Activated CD8-positive, alpha-beta T cell treated with anti-CD3 and anti-CD28 coated beads for 36 hours (primary cell): ENCODE data around the gene EXOC4. TPM values are rescaled to one million over a fixed set of nuclear protein-coding genes. Genes with fewer than 3 reads are reported as not detected.

Experiments
- ATAC-seq: fragments of 200-7000 bp; cut with Tn5 transposase; one replicate; pipeline ENCODE4 v1.10.0; 2021; ENCODE audit warnings: mild to moderate bottlenecking, moderate library complexity
- CTCF ChIA-PET: fragments of 350-600 bp; sonication (Branson Sonifier 250); formaldehyde crosslinking; loops from one replicate; lab custom pipeline; 2021; ENCODE audit warnings: antibody characterized with exemption; lab: Charles Lee
- POLR2A ChIA-PET: fragments of 350-600 bp; sonication (Branson Sonifier 250); formaldehyde crosslinking; loops from one replicate; lab custom pipeline; 2021; ENCODE audit warnings: antibody characterized with exemption; lab: Charles Lee
- DNase-seq: peaks from one replicate; pipeline ENCODE4 v3.0.0-alpha.2; 2020
- H3K27ac Mint-ChIP-seq: one replicate; pipeline ENCODE4 v1.8.0; 2021; ENCODE audit warnings: mild to moderate bottlenecking, mixed read lengths
- H3K27me3 Mint-ChIP-seq: one replicate; pipeline ENCODE4 v1.8.0; 2021; ENCODE audit warnings: mixed read lengths
- H3K36me3 Mint-ChIP-seq: one replicate; pipeline ENCODE4 v1.8.0; 2021; ENCODE audit warnings: low read depth, mixed read lengths
- H3K4me1 Mint-ChIP-seq: one replicate; pipeline ENCODE4 v1.8.0; 2021; ENCODE audit warnings: low read depth, mixed read lengths
- H3K4me3 Mint-ChIP-seq: one replicate; pipeline ENCODE4 v1.8.0; 2021; ENCODE audit warnings: mild to moderate bottlenecking, moderate library complexity, mixed read lengths
- H3K9me3 Mint-ChIP-seq: one replicate; pipeline ENCODE4 v1.8.0; 2021; ENCODE audit warnings: mixed read lengths
- CTCF ChIP-seq: fragments of 200-600 bp; IDR thresholded peaks from one replicate; pipeline ENCODE4 v1.8.0; 2022; ENCODE audit warnings: antibody characterized with exemption, mild to moderate bottlenecking
- intact Hi-C: fragments of 100-400 bp; cut with micrococcal nuclease; formaldehyde crosslinking; loops from one replicate; pipeline ENCODE4 v1.10.0; 2022
- total RNA-seq, 2 experiments: library from RNA; stranded (reverse); gene quantifications; one replicate each; pipeline ENCODE4 v1.2.3, GENCODE V29; 2021

Gene EXOC4
- total RNA-seq, 2 experiments from 2014 or later: 54.1 to 61.7 TPM

DNA sequence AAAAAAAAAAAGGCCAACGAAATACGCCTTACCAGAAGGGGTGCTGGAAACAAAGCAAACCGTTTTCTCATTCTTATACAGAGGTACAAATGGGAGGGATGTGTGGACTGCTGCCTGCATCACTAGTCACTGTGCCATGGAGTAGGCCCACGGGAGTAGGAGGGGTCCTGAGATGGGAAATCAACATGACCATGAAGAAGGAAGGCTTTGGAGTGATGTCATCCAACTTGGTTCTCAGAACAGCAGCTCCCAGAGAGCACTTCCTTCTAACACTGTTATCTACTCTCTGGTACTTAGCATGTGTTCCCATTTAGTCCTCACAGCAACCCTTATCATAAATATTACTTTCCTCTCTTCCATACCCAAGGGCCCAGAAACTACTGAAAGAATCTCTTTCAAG, 814.3 kb downstream of the EXOC4 start:
- no peak for TF ChIP-seq CTCF
- CTCF ChIA-PET: no interaction called here
- intact Hi-C loops: no loop called here
- no peaks in the 10 kb centered on the region for H3K9me3 Mint-ChIP-seq
- peaks cover 23% of the 10 kb centered on the region for H3K36me3 Mint-ChIP-seq
- POLR2A ChIA-PET: no interaction called here
- no peaks in the 10 kb centered on the region for H3K4me1 Mint-ChIP-seq
- no peak for ATAC-seq
- no peak overlapping the region for H3K4me3 Mint-ChIP-seq
- no peaks in the 10 kb centered on the region for H3K27me3 Mint-ChIP-seq
- DNase-seq: no peak
- H3K27ac Mint-ChIP-seq: no peak overlapping the region

DNA sequence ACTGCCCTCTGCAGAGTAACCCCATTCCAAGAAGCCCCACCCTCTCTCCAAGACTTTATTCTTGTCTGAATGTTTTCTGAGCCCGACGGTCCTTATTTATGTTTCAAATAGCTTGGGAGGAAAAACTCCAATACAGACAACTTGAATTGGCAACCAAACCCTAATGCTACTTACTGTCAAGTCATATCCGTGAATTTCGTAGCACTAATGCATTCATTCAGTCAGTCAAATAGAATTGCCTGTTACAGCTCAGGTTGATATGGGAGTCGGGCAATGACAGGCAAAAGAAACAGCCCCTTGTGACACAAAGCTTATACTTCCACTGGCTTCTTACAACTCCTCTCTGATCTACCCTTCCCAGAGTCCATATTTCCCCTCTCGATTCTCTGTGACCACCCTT, 815.8 kb downstream of the EXOC4 start:
- ATAC-seq (no peak), DNase-seq (no peak)
- ChIA-PET CTCF (no interaction called here), POLR2A (no interaction called here)
- Mint-ChIP-seq H3K27ac (no peak overlapping the region), H3K9me3 (no peaks in the 10 kb centered on the region), H3K36me3 (peaks cover 21% of the 10 kb centered on the region), H3K27me3 (no peaks in the 10 kb centered on the region), H3K4me3 (no peak overlapping the region), H3K4me1 (no peaks in the 10 kb centered on the region)
- intact Hi-C loops: no loop called here
- no peak for TF ChIP-seq CTCF

- ChIA-PET CTCF (no interaction called here), POLR2A (no interaction called here)
- H3K4me1 Mint-ChIP-seq: no peaks in the 10 kb centered on the region
- H3K36me3 Mint-ChIP-seq: peaks cover 21% of the 10 kb centered on the region
- intact Hi-C loops: no loop called here
- H3K4me3 Mint-ChIP-seq: no peak overlapping the region
- no peaks in the 10 kb centered on the region for H3K27me3 Mint-ChIP-seq
- no peak for TF ChIP-seq CTCF
- no peaks in the 10 kb centered on the region for H3K9me3 Mint-ChIP-seq
- no peak overlapping the region for H3K27ac Mint-ChIP-seq
- DNase-seq (no peak), ATAC-seq (no peak)
Measured at GRCh38 chr7:134069187-134069586, 816.3 kb downstream of the EXOC4 start.

- Mint-ChIP-seq H3K4me3 (no peak overlapping the region), H3K27ac (no peak overlapping the region), H3K27me3 (no peaks in the 10 kb centered on the region), H3K9me3 (peaks cover 4% of the 10 kb centered on the region), H3K36me3 (peaks cover 24% of the 10 kb centered on the region), H3K4me1 (no peaks in the 10 kb centered on the region)
- no peak for ATAC-seq
- ChIA-PET POLR2A (no interaction called here), CTCF (interaction anchor here (1.2 kb wide), 1 partner anchor 9 kb away, joined by 3 read pairs; no protein-coding TSS in a partner anchor)
- DNase-seq: no peak
- no peak for TF ChIP-seq CTCF
- intact Hi-C loops: no loop called here
Measured at GRCh38 chr7:134070673-134071072, 817.8 kb downstream of the EXOC4 start.

GRCh38 chr7:134071355-134072331, 818.8 kb downstream of the EXOC4 start:
- Mint-ChIP-seq H3K4me1 (no peaks in the 10 kb centered on the region), H3K4me3 (no peak overlapping the region), H3K27me3 (no peaks in the 10 kb centered on the region), H3K36me3 (peaks cover 21% of the 10 kb centered on the region), H3K9me3 (peaks cover 6% of the 10 kb centered on the region), H3K27ac (no peak overlapping the region)
- no peak for DNase-seq
- POLR2A ChIA-PET: interaction anchor here (0.6 kb wide), 1 partner anchor 585 kb away, joined by 3 read pairs; no protein-coding TSS in a partner anchor
- no peak for TF ChIP-seq CTCF
- ATAC-seq: no peak
- CTCF ChIA-PET: interaction anchor here (1.2 kb wide), 1 partner anchor 10 kb away, joined by 3 read pairs; no protein-coding TSS in a partner anchor
- intact Hi-C loops: no loop called here
